Colonic mucosa (tissue), 4 donors: Measurements from ENCODE around the gene BPIFB4. TPM values are rescaled to one million over a fixed set of nuclear protein-coding genes. Genes with fewer than 3 reads are reported as not detected.
"Not testable (repeated sequence)": the region's sequence is repeated elsewhere in the genome, so short reads cannot be mapped to it uniquely, and the experiment has no call there.

Experiments used
- DNase-seq: peaks from one replicate; pipeline ENCODE4 v3.0.0-alpha.2; 2020
- H3K27ac ChIP-seq: fragments of 200-600 bp; one replicate; pipeline ENCODE4 v1.8.0; 2021
- H3K27me3 ChIP-seq: fragments of 200-600 bp; one replicate; pipeline ENCODE4 v1.8.0; 2021
- H3K36me3 ChIP-seq: fragments of 200-600 bp; one replicate; pipeline ENCODE4 v1.8.0; 2021
- H3K4me1 ChIP-seq: fragments of 200-600 bp; one replicate; pipeline ENCODE4 v1.8.0; 2021; ENCODE audit warnings: mild to moderate bottlenecking
- H3K4me3 ChIP-seq: fragments of 200-600 bp; one replicate; pipeline ENCODE4 v1.8.0; 2021
- H3K9ac ChIP-seq, 2 donors: one replicate each; pipeline ENCODE4 v1.7.0; 2013; ENCODE audit warnings: control low read depth in 2 of 2, low read depth in 2 of 2, low read length in 2 of 2
- H3K9me3 ChIP-seq: fragments of 200-600 bp; one replicate; pipeline ENCODE4 v1.8.0; 2021
- CTCF ChIP-seq: fragments of 200-600 bp; IDR thresholded peaks from one replicate; pipeline ENCODE4 v1.8.0; 2022; ENCODE audit warnings: antibody characterized with exemption, mild to moderate bottlenecking
- intact Hi-C: fragments of 100-400 bp; cut with DNase I; formaldehyde crosslinking; loops from one replicate; pipeline ENCODE4 v1.14.1; 2022
- total RNA-seq, 2 donors: library from RNA; stranded (reverse); fragmentation: NEBNext Ultra II Directional in 1 of 2; extraction: Animal tissue kit (Norgen Biotek cat#: 25700) in 1 of 2; gene quantifications; one replicate each; pipeline ENCODE4 v1.2.1, GENCODE V29; 2021
- donor health status: healthy.
- donor health status: DM: no; HTN: no; CAD: no.
- donor health status: DM: no; HTN: no; CAD: no.

BPIFB4 gene
- total RNA-seq, 2 donors from 2014 or later, result not detected

- no peak overlapping the region for H3K27ac ChIP-seq
These were observed 33.3 kb downstream of the BPIFB4 start for GRCh38 chr20:33112547-33113386.

GRCh38 chr20:33113387-33113908, 34.0 kb downstream of the BPIFB4 start:
- H3K4me1 ChIP-seq, result no peaks in the 10 kb centered on the region
- H3K27me3 ChIP-seq, result no peaks in the 10 kb centered on the region
- TF ChIP-seq CTCF, result no peak
- H3K36me3 ChIP-seq, result no peaks in the 10 kb centered on the region
- intact Hi-C loops, result no loop called here
- H3K27ac ChIP-seq, result no peak overlapping the region
- no peak overlapping the region for H3K9ac ChIP-seq
- H3K9me3 ChIP-seq, result no peaks in the 10 kb centered on the region
- H3K4me3 ChIP-seq, result no peak overlapping the region
- DNase-seq, result no peak

More at GRCh38 chr20:33112547-33113386, 33.3 kb downstream of the BPIFB4 start:
- intact Hi-C loops, result no loop called here
- no peaks in the 10 kb centered on the region for H3K4me1 ChIP-seq
- H3K9me3 ChIP-seq, result no peaks in the 10 kb centered on the region
- H3K9ac ChIP-seq, result no peak overlapping the region
- H3K36me3 ChIP-seq, result no peaks in the 10 kb centered on the region
- H3K4me3 ChIP-seq, result no peak overlapping the region
- no peak for DNase-seq
- H3K27me3 ChIP-seq, result no peaks in the 10 kb centered on the region
- no peak for TF ChIP-seq CTCF

- H3K27ac ChIP-seq, H3K9ac ChIP-seq, DNase-seq, intact Hi-C loops, H3K4me1 ChIP-seq, H3K4me3 ChIP-seq, H3K36me3 ChIP-seq, H3K9me3 ChIP-seq, H3K27me3 ChIP-seq: not testable (repeated sequence)
These were observed 36.1 kb downstream of the BPIFB4 start for GRCh38 chr20:33115501-33115900.

GRCh38 chr20:33119725-33120720, 40.6 kb downstream of the BPIFB4 start:
- no peak overlapping the region for H3K27ac ChIP-seq
- H3K4me1 ChIP-seq, result no peaks in the 10 kb centered on the region
- no peak overlapping the region for H3K9ac ChIP-seq
- no peak overlapping the region for H3K4me3 ChIP-seq
- no peak for TF ChIP-seq CTCF
- no peaks in the 10 kb centered on the region for H3K27me3 ChIP-seq
- H3K36me3 ChIP-seq, result no peaks in the 10 kb centered on the region
- H3K9me3 ChIP-seq, result no peaks in the 10 kb centered on the region
- intact Hi-C loops, result no loop called here
- DNase-seq, result no peak

- no peak overlapping the region for H3K9ac ChIP-seq
- TF ChIP-seq CTCF, result no peak
- intact Hi-C loops, result no loop called here
These were observed 41.5 kb downstream of the BPIFB4 start for GRCh38 chr20:33120934-33121333.

GRCh38 chr20:33122297-33122696, 42.9 kb downstream of the BPIFB4 start:
- H3K4me1 ChIP-seq, H3K27ac ChIP-seq, H3K9ac ChIP-seq, H3K9me3 ChIP-seq, DNase-seq, H3K27me3 ChIP-seq, intact Hi-C loops, H3K36me3 ChIP-seq, H3K4me3 ChIP-seq: not testable (repeated sequence)

More at GRCh38 chr20:33120934-33121333, 41.5 kb downstream of the BPIFB4 start:
- no peak for DNase-seq
- H3K27ac ChIP-seq, result no peak overlapping the region
- no peaks in the 10 kb centered on the region for H3K36me3 ChIP-seq
- no peak overlapping the region for H3K4me3 ChIP-seq
- H3K4me1 ChIP-seq, result no peaks in the 10 kb centered on the region
- H3K27me3 ChIP-seq, result no peaks in the 10 kb centered on the region
- no peaks in the 10 kb centered on the region for H3K9me3 ChIP-seq
